Stimulated activated CD4-positive, alpha-beta T cell treated with anti-CD3 and anti-CD28 coated beads, Interleukin-4, amount 100 ng/mL, for 1 hour (primary cell): ENCODE measurements around the gene ZNF358.

Experiments
- DNase-seq: peaks from one replicate; pipeline ENCODE4 v3.0.0-alpha.2; 2020

Gene ZNF358

DNA sequence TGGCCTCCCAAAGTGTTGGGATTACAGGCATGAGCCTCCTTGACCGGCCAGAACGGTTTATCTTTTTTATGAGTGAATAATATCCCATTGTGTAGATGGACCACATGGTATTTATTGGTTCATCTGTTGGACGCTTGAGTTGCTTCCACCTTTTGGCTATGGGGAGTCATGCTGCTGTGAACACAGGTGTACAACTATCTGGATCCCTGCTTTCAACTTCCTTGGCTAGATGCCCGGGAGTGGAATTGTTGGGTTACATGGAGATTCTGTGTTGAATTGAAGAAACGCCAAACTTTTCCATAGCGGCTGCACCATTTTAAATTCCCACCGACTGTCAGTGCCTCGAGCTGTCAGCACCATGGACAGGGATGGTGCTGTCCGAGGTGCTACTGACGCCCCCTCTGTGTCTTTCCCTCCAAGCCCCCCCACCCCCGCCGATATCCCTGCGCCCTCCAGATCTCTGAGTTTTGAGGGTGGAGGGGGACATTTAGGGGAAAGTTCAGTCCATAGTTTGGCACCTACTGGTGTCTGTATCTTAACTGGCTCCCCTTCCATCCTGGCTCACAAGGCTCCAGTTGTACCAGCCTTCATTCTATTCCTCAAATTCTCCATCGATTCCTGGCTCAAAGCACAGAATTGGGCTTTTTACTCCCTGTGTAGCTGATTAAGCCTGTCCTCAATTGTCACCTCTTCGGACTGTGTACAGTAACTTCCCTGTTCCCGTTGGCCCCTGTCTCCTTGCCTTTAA lies 46.9 kb downstream of the ZNF358 start:
- no peak for DNase-seq

GRCh38 chr19:7564866-7565265 lies 49.0 kb downstream of the ZNF358 start:
- no peak for DNase-seq

GRCh38 chr19:7565332-7565731 lies 49.4 kb downstream of the ZNF358 start:
- DNase-seq: no peak
